ENCODE measurements around the gene U2SURP. TPM values are rescaled to one million over a fixed set of nuclear protein-coding genes. Genes with fewer than 3 reads are reported as not detected.

Gene U2SURP
- total RNA-seq, 1 experiment from 2014 or later: 132 TPM

DNA sequence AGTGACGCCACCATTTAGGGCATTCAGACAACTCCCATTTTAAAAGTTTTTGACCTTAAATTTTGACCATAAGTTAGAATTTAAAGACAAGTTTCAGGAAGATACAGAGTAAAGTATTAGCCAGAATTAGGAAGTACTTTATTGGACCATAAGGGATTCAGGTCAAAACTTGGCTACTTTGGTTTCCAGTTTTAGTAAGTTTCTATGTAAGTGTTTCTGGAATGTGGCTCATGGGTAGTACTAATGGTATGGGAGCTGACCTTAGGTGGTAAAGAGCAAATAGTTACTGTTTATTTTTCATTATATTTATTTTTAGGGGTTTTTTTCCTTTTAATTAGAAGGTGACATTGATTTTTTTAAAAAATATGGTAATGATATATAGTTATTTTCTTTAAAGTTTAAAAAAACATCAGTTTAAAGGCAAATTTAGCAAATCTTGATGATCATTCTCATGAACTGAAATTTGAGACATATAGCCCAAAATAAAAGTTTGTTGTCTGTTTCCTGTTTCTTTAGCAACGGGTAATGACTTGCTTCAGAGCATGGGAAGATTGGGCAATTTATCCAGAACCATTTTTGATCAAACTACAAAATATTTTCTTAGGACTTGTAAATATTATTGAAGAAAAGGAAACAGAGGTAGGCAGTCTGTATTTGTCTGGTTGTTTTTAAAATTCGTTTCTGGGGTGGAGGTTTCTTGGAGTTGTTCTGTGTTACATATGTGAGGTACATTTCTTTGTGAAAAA lies 34.3 kb downstream of the U2SURP start:
- Histone ChIP-seq H3K79me2 (ENCODE audit: insufficient read depth, low read length) (peaks cover 31% of the 10 kb centered on the region), H3K4me1 (ENCODE audit: control insufficient read depth in 1 of 2, insufficient read depth in 2 of 2, low read length in 2 of 2) (no peaks in the 10 kb centered on the region), H3K9me2 (ENCODE audit: insufficient read depth) (no peaks in the 10 kb centered on the region), H3K27me3 (ENCODE audit: insufficient read depth, low read length) (no peaks in the 10 kb centered on the region), H3K36me3 (ENCODE audit: control insufficient read depth in 1 of 2, insufficient read depth in 2 of 2, low read length in 2 of 2) (peaks cover 36 to 43% of the 10 kb centered on the region in 2 experiments), H3K4me3 (replicated peaks in 1 of 2; ENCODE audit: low read depth in 1 of 2, low read length in 2 of 2) (no peak overlapping the region), H4K20me1 (ENCODE audit: insufficient read depth) (peaks cover 14% of the 10 kb centered on the region), H3K4me2 (ENCODE audit: low read length) (no peak overlapping the region), H3K27ac (ENCODE audit: low read depth, low read length) (no peak overlapping the region), H3K9ac (ENCODE audit: low read length) (no peak overlapping the region), H2AFZ (ENCODE audit: low read depth, low read length, poor library complexity, severe bottlenecking) (no peak overlapping the region), H3K9me3 (ENCODE audit: control insufficient read depth in 1 of 2, insufficient read depth in 1 of 2, low read depth in 1 of 2, low read length in 2 of 2) (no peaks in the 10 kb centered on the region)
- ChIA-PET CTCF (no interaction called here), POLR2A (no interaction called here), RAD21 (ENCODE audit: low non-redundant PET in 1 of 2, low total read pairs in 2 of 2, uncharacterized antibody in 2 of 2, unreplicated experiment in 2 of 2) (no interaction called here)
- BruUV-seq (replicated peaks): no TSS peak
- intact Hi-C loops (cut with micrococcal nuclease): no loop called here
- no peak for TF ChIP-seq SP1 (IDR thresholded peaks at IDR 0.05; ENCODE audit: low read depth)
- no peak for TF ChIP-seq FOSL1 (IDR thresholded peaks at IDR 0.05; ENCODE audit: low read depth)
- TF ChIP-seq, protein P1, sequence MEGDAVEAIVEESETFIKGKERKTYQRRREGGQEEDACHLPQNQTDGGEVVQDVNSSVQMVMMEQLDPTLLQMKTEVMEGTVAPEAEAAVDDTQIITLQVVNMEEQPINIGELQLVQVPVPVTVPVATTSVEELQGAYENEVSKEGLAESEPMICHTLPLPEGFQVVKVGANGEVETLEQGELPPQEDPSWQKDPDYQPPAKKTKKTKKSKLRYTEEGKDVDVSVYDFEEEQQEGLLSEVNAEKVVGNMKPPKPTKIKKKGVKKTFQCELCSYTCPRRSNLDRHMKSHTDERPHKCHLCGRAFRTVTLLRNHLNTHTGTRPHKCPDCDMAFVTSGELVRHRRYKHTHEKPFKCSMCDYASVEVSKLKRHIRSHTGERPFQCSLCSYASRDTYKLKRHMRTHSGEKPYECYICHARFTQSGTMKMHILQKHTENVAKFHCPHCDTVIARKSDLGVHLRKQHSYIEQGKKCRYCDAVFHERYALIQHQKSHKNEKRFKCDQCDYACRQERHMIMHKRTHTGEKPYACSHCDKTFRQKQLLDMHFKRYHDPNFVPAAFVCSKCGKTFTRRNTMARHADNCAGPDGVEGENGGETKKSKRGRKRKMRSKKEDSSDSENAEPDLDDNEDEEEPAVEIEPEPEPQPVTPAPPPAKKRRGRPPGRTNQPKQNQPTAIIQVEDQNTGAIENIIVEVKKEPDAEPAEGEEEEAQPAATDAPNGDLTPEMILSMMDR (IDR thresholded peaks at IDR 0.05 in 2 of 3, conservative IDR thresholded peaks at IDR 0.05 in 1 of 3; ENCODE audit: borderline replicate concordance in 1 of 3, insufficient read depth in 1 of 3, low read depth in 2 of 3, low read length in 2 of 3): no peak
- no peak for TF ChIP-seq SIN3A (IDR thresholded peaks at IDR 0.05; ENCODE audit: low read depth)
- TF ChIP-seq, protein P2, sequence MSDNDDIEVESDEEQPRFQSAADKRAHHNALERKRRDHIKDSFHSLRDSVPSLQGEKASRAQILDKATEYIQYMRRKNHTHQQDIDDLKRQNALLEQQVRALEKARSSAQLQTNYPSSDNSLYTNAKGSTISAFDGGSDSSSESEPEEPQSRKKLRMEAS (IDR thresholded peaks at IDR 0.05): no peak
- no peak for TF ChIP-seq SRF (IDR thresholded peaks at IDR 0.05; ENCODE audit: low read depth)
- TF ChIP-seq POLR2AphosphoS5 (IDR thresholded peaks at IDR 0.05; ENCODE audit: low read depth, low read length): no peak
- no peak for TF ChIP-seq ZNF274 (IDR thresholded peaks at IDR 0.05; ENCODE audit: low read depth, low read length)
- TF ChIP-seq ELF1 (IDR thresholded peaks at IDR 0.05; ENCODE audit: borderline replicate concordance, low read depth): no peak
- no peak for TF ChIP-seq CEBPB (IDR thresholded peaks at IDR 0.05; ENCODE audit: low read depth)
- TF ChIP-seq, protein P3, sequence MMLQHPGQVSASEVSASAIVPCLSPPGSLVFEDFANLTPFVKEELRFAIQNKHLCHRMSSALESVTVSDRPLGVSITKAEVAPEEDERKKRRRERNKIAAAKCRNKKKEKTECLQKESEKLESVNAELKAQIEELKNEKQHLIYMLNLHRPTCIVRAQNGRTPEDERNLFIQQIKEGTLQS (IDR thresholded peaks at IDR 0.05): no peak
- no peak for TF ChIP-seq JUND (IDR thresholded peaks at IDR 0.05)
- TF ChIP-seq, protein P4, sequence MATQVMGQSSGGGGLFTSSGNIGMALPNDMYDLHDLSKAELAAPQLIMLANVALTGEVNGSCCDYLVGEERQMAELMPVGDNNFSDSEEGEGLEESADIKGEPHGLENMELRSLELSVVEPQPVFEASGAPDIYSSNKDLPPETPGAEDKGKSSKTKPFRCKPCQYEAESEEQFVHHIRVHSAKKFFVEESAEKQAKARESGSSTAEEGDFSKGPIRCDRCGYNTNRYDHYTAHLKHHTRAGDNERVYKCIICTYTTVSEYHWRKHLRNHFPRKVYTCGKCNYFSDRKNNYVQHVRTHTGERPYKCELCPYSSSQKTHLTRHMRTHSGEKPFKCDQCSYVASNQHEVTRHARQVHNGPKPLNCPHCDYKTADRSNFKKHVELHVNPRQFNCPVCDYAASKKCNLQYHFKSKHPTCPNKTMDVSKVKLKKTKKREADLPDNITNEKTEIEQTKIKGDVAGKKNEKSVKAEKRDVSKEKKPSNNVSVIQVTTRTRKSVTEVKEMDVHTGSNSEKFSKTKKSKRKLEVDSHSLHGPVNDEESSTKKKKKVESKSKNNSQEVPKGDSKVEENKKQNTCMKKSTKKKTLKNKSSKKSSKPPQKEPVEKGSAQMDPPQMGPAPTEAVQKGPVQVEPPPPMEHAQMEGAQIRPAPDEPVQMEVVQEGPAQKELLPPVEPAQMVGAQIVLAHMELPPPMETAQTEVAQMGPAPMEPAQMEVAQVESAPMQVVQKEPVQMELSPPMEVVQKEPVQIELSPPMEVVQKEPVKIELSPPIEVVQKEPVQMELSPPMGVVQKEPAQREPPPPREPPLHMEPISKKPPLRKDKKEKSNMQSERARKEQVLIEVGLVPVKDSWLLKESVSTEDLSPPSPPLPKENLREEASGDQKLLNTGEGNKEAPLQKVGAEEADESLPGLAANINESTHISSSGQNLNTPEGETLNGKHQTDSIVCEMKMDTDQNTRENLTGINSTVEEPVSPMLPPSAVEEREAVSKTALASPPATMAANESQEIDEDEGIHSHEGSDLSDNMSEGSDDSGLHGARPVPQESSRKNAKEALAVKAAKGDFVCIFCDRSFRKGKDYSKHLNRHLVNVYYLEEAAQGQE (IDR thresholded peaks at IDR 0.05; ENCODE audit: low read depth): no peak
- no peak for TF ChIP-seq EGR1 (IDR thresholded peaks at IDR 0.05; ENCODE audit: low read depth)
- TF ChIP-seq, protein P5, sequence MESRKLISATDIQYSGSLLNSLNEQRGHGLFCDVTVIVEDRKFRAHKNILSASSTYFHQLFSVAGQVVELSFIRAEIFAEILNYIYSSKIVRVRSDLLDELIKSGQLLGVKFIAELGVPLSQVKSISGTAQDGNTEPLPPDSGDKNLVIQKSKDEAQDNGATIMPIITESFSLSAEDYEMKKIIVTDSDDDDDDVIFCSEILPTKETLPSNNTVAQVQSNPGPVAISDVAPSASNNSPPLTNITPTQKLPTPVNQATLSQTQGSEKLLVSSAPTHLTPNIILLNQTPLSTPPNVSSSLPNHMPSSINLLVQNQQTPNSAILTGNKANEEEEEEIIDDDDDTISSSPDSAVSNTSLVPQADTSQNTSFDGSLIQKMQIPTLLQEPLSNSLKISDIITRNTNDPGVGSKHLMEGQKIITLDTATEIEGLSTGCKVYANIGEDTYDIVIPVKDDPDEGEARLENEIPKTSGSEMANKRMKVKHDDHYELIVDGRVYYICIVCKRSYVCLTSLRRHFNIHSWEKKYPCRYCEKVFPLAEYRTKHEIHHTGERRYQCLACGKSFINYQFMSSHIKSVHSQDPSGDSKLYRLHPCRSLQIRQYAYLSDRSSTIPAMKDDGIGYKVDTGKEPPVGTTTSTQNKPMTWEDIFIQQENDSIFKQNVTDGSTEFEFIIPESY (IDR thresholded peaks at IDR 0.05; ENCODE audit: extremely low read depth, insufficient replicate concordance, low read length): no peak
- no peak for TF ChIP-seq EZH2 (IDR thresholded peaks at IDR 0.05)
- no peak for TF ChIP-seq TCF7L2 (IDR thresholded peaks at IDR 0.05; ENCODE audit: borderline replicate concordance, extremely low read depth, insufficient read depth, insufficient read length)
- TF ChIP-seq ZFX (IDR thresholded peaks at IDR 0.05): no peak
- no peak for ATAC-seq
- DNase-seq (ENCODE audit: low read depth, low spot score): no peak

Data from HCT116 (cell line).